A549 (cell line): ENCODE data around the gene RPH3AL. TPM values are rescaled to one million over a fixed set of nuclear protein-coding genes. Genes with fewer than 3 reads are reported as not detected.
"Not testable (repeated sequence)": the region's sequence is repeated elsewhere in the genome, so short reads cannot be mapped to it uniquely, and the experiment has no call there.

Experiments used
- ATAC-seq, 2 experiments: fragments of 200-7000 bp in 1 of 2; fragments of >200 bp in 1 of 2; cut with Nextera tagmentation in 1 of 2; cut with Tn5 transposase in 1 of 2; 3 replicates each; pipeline versions ENCODE4 v1.8.0 to v1.9.1; 2018 to 2020; ENCODE audit warnings: mild to moderate bottlenecking in 1 of 2, moderate library complexity in 1 of 2
- CTCF ChIA-PET: fragments of 300-600 bp; sonication (Branson Sonifier 250); formaldehyde crosslinking; extraction: SDS; loops from one replicate; lab custom pipeline; 2021; ENCODE audit warnings: antibody characterized with exemption, inconsistent platforms; lab: Yijun Ruan, JAX
- POLR2A ChIA-PET: fragments of 350-600 bp; formaldehyde crosslinking; extraction: SDS; loops from one replicate; lab custom pipeline; 2021; ENCODE audit warnings: antibody characterized with exemption, inconsistent platforms; lab: Yijun Ruan, JAX
- DNase-seq, 2 experiments: peaks; one replicate each; pipeline versions ENCODE4 v3.0.0 to v3.0.0-alpha.2; 2011 to 2016; ENCODE audit warnings: low read depth in 1 of 2, low spot score in 1 of 2
- FAIRE-seq: peaks from 2 replicates; lab custom pipeline; 2011; peaks lifted over from hg19 to GRCh38; lab: Jason Lieb, UNC
- H3K27ac ChIP-seq, 2 experiments: fragments of >200 bp; sonication (Bioruptor Twin); formaldehyde crosslinking; 3 replicates each; pipeline ENCODE4 v1.5.1; 2016 to 2017
- H3K4me1 ChIP-seq: fragments of >200 bp; sonication (Bioruptor Twin); formaldehyde crosslinking; 3 replicates; pipeline ENCODE4 v1.6.1; 2016
- H3K4me2 ChIP-seq: fragments of >200 bp; sonication (Bioruptor Twin); formaldehyde crosslinking; 3 replicates; pipeline ENCODE4 v1.6.1; 2016
- H3K4me3 ChIP-seq: fragments of >200 bp; sonication (Bioruptor Twin); formaldehyde crosslinking; 3 replicates; pipeline ENCODE4 v1.5.1; 2016
- H3K9me3 ChIP-seq: fragments of >200 bp; sonication (Bioruptor Twin); formaldehyde crosslinking; 3 replicates; pipeline ENCODE4 v1.6.1; 2016
- BCL3 ChIP-seq: fragments of >200 bp; sonication (Bioruptor Twin); formaldehyde crosslinking; IDR thresholded peaks from 3 replicates; pipeline ENCODE4 v1.6.1; 2016
- BHLHE40 ChIP-seq: IDR thresholded peaks from 2 replicates; pipeline ENCODE4 v1.6.1; 2012; ENCODE audit warnings: low read depth, low read length, inconsistent platforms
- CBX2 ChIP-seq: fragments of 200-600 bp; sonication (generic); IDR thresholded peaks from 2 replicates; pipeline ENCODE4 v1.6.1; 2016; ENCODE audit warnings: low read depth, mild to moderate bottlenecking, borderline replicate concordance
- CBX8 ChIP-seq: fragments of 200-600 bp; sonication (generic); IDR thresholded peaks from 2 replicates; pipeline ENCODE4 v1.6.1; 2016
- EHMT2 ChIP-seq: fragments of 200-600 bp; sonication (generic); IDR thresholded peaks from 2 replicates; pipeline ENCODE4 v1.6.1; 2016; ENCODE audit warnings: antibody characterized with exemption, low read depth, mild to moderate bottlenecking, moderate library complexity
- ELK1 ChIP-seq: fragments of 150-350 bp; IDR thresholded peaks from 2 replicates; pipeline ENCODE4 v1.6.1; 2014; ENCODE audit warnings: low read depth, mild to moderate bottlenecking, low read length
- EP300 ChIP-seq, 2 experiments: fragments of >200 bp; sonication (Bioruptor Twin); formaldehyde crosslinking; IDR thresholded peaks; 2 replicates in 1 of 2; 3 replicates in 1 of 2; pipeline ENCODE4 v1.6.1; 2016 to 2017
- ESRRA ChIP-seq: fragments of 150-350 bp; IDR thresholded peaks from 2 replicates; pipeline ENCODE4 v1.6.1; 2014; ENCODE audit warnings: mild to moderate bottlenecking, low read length, borderline replicate concordance
- JUN ChIP-seq, 2 experiments: fragments of >200 bp; sonication (Bioruptor Twin); formaldehyde crosslinking; IDR thresholded peaks; 2 replicates in 1 of 2; 3 replicates in 1 of 2; pipeline ENCODE4 v1.6.1; 2016 to 2017
- MAZ ChIP-seq: fragments of 150-350 bp; IDR thresholded peaks from 2 replicates; pipeline ENCODE4 v1.6.1; 2014; ENCODE audit warnings: antibody characterized with exemption, low read depth, low read length, borderline replicate concordance
- MYC ChIP-seq: IDR thresholded peaks from 2 replicates; pipeline ENCODE4 v1.6.1; 2012; ENCODE audit warnings: mild to moderate bottlenecking, inconsistent platforms, low read length, improper control_type of control experiment, borderline replicate concordance
- NR3C1 ChIP-seq: fragments of >200 bp; sonication (Bioruptor Twin); formaldehyde crosslinking; IDR thresholded peaks from 3 replicates; pipeline ENCODE4 v1.6.1; 2017
- RAD21 ChIP-seq, 2 experiments: fragments of >200 bp in 1 of 2; sonication (Bioruptor Twin) in 1 of 2; formaldehyde crosslinking in 1 of 2; IDR thresholded peaks in 1 of 2; conservative IDR thresholded peaks in 1 of 2; 2 replicates in 1 of 2; 3 replicates in 1 of 2; pipeline ENCODE4 v1.6.1; 2012 to 2018; ENCODE audit warnings: inconsistent platforms in 1 of 2
- TP53 ChIP-seq: fragments of 250-450 bp; sonication (Bioruptor Pico); IDR thresholded peaks from 2 replicates; pipeline ENCODE4 v1.5.0; 2021; ENCODE audit warnings: mild to moderate bottlenecking, moderate library complexity
- WGBS: methylation state at CpG from one replicate; pipeline ENCODE4 v1.1.6; 2017; ENCODE audit errors: missing lambda C conversion rate; 5-methylcytosine and 5-hydroxymethylcytosine counted together
- polyA plus RNA-seq, 4 experiments: library from polyadenylated mRNA; depleted of rRNA in 3 of 4; stranded (reverse); fragments of >200 nt; fragmentation: RNase III in 1 of 4; extraction: RNeasy Plus Mini Kit Qiagen cat#74134 plus additional on column Dnase treatment in 1 of 4; gene quantifications; 2 replicates in 3 of 4; 3 replicates in 1 of 4; pipeline ENCODE4 v1.2.3, GENCODE V29; 2011 to 2017
- TF ChIP-seq, protein P1 (sequence below): IDR thresholded peaks from 2 replicates; pipeline ENCODE4 v1.6.1; 2012
- TF ChIP-seq, protein P2 (sequence below): fragments of >200 bp; sonication (Bioruptor Twin); formaldehyde crosslinking; IDR thresholded peaks from 3 replicates; pipeline ENCODE4 v1.5.1; 2016
- TF ChIP-seq, protein P3 (sequence below): fragments of 200-600 bp; sonication (generic); IDR thresholded peaks from 2 replicates; pipeline ENCODE4 v1.6.1; 2016; ENCODE audit warnings: antibody characterized with exemption, mild to moderate bottlenecking, moderate library complexity

Gene RPH3AL
- polyA plus RNA-seq, 2 of the 4 experiments (the other 2 are of a cell fraction): 23.3 to 31.1 TPM

DNA sequence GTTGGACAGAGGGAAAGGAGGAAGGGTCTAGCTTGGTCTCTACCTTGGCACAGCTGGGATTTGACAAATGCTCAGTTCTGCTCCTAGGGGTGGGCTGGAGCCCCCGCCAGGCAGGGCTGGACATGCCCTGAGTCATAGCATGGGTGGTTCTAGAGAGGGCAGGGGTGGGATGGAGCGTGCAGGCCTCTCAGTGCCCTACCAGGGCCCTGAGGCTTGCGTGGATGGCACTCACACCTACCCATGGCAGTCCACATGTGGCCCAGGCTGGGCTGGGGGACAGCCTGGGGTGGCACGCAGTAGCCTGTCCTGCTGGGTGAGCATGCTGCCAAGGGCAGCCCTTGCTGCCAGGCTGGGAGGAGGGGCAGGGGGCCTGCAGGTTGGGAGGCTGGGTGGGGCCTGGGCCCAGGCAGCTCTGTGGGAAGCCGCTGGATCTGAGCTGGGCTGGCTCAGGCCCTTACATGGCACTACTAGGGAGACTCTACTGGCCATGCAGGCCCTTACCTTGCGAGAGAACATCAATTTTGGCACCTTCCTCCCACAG, 182.4 kb downstream of the RPH3AL start:
- TF ChIP-seq MAZ: no peak
- TF ChIP-seq, all 56 proteins: peak for 0
- Histone ChIP-seq H3K9me3 (no peaks in the 10 kb centered on the region), H3K27ac (0 out of 6 replicates have a peak overlapping the region, but pooled peaks of 1 of the 2 experiments have one; percentile 5), H3K4me1 (no peaks in the 10 kb centered on the region), H3K4me3 (no peak overlapping the region), H3K4me2 (no peak overlapping the region)
- ChIA-PET POLR2A (no interaction called here), CTCF (interaction anchor here (1.2 to 1.6 kb wide), 2 partner anchors 139 to 216 kb away, joined by 3 read pairs; no protein-coding TSS in a partner anchor)
- WGBS: 79% methylated on average over 4 of the region's 6 CpGs
- FAIRE-seq (no peak), ATAC-seq (peak; percentile 32 to 39; a peak in 4 of 6 replicates), DNase-seq (no peak)

GRCh38 chr17:168614-169013, 184.0 kb downstream of the RPH3AL start:
- CTCF ChIA-PET, H3K9me3 ChIP-seq, H3K4me1 ChIP-seq, POLR2A ChIA-PET, DNase-seq, H3K4me2 ChIP-seq, ATAC-seq, H3K27ac ChIP-seq, FAIRE-seq, H3K4me3 ChIP-seq: not testable (repeated sequence)
- WGBS: 82% methylated on average over 11 of the region's 11 CpGs

GRCh38 chr17:165939-166338, 186.7 kb downstream of the RPH3AL start:
- no peak for DNase-seq
- H3K27ac ChIP-seq: no peak overlapping the region
- ATAC-seq: no peak
- TF ChIP-seq ESRRA (no peak), ELK1 (no peak), JUN (IDR thresholded peaks at IDR 0.05) (no peak), NR3C1 (no peak), BCL3 (no peak), RAD21 (conservative IDR thresholded peaks at IDR 0.05 in 1 of 2, IDR thresholded peaks at IDR 0.05 in 1 of 2) (no peak), CBX2 (no peak), EP300 (IDR thresholded peaks at IDR 0.05) (no peak), TP53 (CRISPR knock-in tag) (no peak)
- TF ChIP-seq, protein P1, sequence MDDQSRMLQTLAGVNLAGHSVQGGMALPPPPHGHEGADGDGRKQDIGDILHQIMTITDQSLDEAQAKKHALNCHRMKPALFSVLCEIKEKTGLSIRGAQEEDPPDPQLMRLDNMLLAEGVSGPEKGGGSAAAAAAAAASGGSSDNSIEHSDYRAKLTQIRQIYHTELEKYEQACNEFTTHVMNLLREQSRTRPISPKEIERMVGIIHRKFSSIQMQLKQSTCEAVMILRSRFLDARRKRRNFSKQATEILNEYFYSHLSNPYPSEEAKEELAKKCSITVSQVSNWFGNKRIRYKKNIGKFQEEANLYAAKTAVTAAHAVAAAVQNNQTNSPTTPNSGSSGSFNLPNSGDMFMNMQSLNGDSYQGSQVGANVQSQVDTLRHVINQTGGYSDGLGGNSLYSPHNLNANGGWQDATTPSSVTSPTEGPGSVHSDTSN: no peak
- TF ChIP-seq, all 56 proteins: peak for 0
- no peak for FAIRE-seq
- ChIA-PET POLR2A (no interaction called here), CTCF (interaction anchor here (0.8 to 5.2 kb wide), 6 partner anchors 9 to 246 kb away, joined by 3 to 44 read pairs (median 4); no protein-coding TSS in a partner anchor)
- H3K4me3 ChIP-seq: no peak overlapping the region
- no peaks in the 10 kb centered on the region for H3K4me1 ChIP-seq
- 84% methylated on average over 11 of the region's 14 CpGs for WGBS
- H3K9me3 ChIP-seq: no peaks in the 10 kb centered on the region
- H3K4me2 ChIP-seq: no peak overlapping the region

DNA sequence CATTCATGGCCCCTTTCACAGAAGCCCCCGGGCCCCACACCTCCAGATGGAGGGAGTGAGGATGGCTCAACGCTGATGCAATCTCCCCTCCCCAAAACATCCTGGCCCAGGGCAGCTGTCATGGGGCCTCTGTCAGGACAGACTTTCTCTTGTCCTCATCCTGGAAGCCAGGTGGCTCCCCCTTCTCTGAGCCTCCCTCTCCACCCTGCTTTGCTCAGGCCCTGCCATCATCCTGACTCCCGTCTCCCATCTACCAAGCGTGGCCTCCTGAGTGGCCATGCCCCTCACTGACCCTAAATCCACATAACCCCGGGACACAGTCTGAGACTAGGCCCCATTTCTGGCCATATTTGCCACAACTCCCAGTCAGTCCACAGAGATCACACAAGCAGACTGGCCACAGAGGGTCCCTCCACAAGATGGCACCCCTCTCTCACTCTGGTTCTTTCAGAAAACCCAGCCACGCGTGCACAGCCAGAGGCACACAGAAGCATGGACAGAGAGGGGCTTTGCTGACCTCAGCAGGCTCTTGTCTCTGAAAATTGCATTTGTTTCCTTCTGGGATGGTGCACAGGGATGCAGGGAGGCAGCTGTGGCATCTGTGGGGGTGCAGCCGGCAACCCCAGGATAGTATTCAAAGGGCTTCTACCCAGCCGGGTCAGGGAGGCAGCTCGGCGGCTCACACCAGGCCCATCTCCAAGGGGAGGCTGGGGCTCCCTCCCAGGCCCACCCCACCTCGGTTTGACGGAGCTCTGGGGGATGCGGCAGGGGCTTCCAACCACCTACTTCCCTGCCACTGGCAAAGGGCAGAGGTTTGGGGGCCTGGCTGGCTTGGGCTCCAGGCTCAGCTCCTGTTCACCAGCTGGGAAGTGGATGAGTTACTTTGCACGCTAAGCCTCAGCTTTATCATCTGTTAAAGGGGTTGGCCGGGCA, 188.0 kb downstream of the RPH3AL start:
- DNase-seq (peak; percentile 61 to 65), ATAC-seq (peak; percentile 68 to 88), FAIRE-seq (no peak)
- Histone ChIP-seq H3K9me3 (no peaks in the 10 kb centered on the region), H3K4me3 (no peak overlapping the region), H3K4me1 (no peaks in the 10 kb centered on the region), H3K4me2 (no peak overlapping the region), H3K27ac (peak overlapping the region; percentile 41 to 43; a peak in 3 of 6 replicates)
- ChIA-PET POLR2A (no interaction called here), CTCF (interaction anchor here (0.9 to 5.2 kb wide), 19 partner anchors 9 to 816 kb away, joined by 3 to 44 read pairs (median 4); partner anchors contain the start of gene NXN)
- WGBS: 77% methylated on average over 11 of the region's 16 CpGs
- TF ChIP-seq EHMT2: no peak
- TF ChIP-seq MYC: no peak
- TF ChIP-seq CBX8: no peak
- TF ChIP-seq, protein P2, sequence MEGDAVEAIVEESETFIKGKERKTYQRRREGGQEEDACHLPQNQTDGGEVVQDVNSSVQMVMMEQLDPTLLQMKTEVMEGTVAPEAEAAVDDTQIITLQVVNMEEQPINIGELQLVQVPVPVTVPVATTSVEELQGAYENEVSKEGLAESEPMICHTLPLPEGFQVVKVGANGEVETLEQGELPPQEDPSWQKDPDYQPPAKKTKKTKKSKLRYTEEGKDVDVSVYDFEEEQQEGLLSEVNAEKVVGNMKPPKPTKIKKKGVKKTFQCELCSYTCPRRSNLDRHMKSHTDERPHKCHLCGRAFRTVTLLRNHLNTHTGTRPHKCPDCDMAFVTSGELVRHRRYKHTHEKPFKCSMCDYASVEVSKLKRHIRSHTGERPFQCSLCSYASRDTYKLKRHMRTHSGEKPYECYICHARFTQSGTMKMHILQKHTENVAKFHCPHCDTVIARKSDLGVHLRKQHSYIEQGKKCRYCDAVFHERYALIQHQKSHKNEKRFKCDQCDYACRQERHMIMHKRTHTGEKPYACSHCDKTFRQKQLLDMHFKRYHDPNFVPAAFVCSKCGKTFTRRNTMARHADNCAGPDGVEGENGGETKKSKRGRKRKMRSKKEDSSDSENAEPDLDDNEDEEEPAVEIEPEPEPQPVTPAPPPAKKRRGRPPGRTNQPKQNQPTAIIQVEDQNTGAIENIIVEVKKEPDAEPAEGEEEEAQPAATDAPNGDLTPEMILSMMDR: peak; percentile 51
- TF ChIP-seq, protein P3, sequence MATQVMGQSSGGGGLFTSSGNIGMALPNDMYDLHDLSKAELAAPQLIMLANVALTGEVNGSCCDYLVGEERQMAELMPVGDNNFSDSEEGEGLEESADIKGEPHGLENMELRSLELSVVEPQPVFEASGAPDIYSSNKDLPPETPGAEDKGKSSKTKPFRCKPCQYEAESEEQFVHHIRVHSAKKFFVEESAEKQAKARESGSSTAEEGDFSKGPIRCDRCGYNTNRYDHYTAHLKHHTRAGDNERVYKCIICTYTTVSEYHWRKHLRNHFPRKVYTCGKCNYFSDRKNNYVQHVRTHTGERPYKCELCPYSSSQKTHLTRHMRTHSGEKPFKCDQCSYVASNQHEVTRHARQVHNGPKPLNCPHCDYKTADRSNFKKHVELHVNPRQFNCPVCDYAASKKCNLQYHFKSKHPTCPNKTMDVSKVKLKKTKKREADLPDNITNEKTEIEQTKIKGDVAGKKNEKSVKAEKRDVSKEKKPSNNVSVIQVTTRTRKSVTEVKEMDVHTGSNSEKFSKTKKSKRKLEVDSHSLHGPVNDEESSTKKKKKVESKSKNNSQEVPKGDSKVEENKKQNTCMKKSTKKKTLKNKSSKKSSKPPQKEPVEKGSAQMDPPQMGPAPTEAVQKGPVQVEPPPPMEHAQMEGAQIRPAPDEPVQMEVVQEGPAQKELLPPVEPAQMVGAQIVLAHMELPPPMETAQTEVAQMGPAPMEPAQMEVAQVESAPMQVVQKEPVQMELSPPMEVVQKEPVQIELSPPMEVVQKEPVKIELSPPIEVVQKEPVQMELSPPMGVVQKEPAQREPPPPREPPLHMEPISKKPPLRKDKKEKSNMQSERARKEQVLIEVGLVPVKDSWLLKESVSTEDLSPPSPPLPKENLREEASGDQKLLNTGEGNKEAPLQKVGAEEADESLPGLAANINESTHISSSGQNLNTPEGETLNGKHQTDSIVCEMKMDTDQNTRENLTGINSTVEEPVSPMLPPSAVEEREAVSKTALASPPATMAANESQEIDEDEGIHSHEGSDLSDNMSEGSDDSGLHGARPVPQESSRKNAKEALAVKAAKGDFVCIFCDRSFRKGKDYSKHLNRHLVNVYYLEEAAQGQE: no peak
- no peak for TF ChIP-seq NR3C1
- no peak for TF ChIP-seq JUN (IDR thresholded peaks at IDR 0.05)
- TF ChIP-seq BHLHE40: no peak
